CD4-positive, alpha-beta T cell treated with Interleukin-15 for 1 hour (primary cell): ENCODE measurements around the gene OR6K6.

ENCODE experiments used
- DNase-seq: peaks from one replicate; pipeline ENCODE4 v3.0.0-alpha.2; 2020

Gene OR6K6, protein sequence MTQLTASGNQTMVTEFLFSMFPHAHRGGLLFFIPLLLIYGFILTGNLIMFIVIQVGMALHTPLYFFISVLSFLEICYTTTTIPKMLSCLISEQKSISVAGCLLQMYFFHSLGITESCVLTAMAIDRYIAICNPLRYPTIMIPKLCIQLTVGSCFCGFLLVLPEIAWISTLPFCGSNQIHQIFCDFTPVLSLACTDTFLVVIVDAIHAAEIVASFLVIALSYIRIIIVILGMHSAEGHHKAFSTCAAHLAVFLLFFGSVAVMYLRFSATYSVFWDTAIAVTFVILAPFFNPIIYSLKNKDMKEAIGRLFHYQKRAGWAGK

DNA sequence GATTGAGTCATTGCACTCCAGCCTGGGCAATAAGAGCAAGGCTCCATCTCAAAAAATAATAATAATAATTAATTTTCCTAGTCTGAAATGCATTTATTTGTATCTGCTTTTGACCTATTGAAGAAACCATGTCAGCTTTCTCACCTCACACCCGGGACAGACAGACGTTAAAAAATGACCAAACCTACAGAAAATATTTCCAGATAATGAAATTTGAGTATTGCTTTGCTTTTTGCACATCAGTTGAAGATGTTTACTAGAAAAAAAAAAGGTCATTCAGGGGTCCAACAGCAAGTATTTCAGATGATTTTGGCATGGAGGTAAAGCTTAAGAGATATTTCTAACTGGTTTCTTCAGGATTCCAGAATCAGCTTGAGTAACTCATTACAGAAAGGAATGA lies at the start of gene OR6K6:
OR6K6 (plus strand) TSS at position 301 of the 400 bp plus-strand sequence. CDS start 168 bp downstream, outside the sequence.
- DNase-seq, result no peak

DNA sequence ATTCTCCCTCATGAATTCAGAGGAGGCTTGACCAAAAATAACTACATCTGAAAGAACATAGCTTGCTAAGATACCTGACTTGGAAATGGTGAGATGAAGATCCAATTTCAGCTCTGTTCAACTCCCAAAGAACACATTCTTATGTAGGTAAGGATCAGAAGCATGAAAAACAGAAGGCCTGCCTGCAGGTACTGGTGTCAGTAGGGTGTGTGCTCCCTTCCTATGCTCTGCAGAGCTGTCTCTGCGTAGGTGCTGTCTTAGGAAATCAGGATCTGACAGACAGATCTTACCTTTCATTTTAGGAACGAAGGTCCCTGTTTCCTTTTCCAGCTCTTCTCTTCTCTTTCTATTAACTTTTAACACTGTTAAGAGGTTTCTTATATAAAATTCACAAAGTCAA lies 48.4 kb upstream of the OR6K6 start:
- no peak for DNase-seq

DNA sequence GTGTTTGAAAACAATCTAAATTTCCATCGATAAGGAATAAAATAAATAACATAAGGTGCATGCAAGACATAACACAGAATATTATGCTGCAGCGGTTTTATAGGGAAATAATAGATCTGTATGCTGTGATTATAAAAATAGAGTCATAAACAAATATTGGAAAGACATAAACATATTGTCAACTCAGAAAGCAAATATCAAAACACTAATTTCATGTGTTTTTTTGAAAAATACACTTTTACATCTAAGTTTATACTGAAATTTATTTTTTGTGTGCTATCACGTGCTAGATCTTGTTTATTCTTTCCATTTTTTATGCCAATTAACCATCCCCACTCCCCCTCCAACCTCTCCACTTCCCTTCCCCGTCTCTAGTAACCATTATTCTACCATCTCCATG lies 43.4 kb upstream of the OR6K6 start:
- DNase-seq, result no peak

DNA sequence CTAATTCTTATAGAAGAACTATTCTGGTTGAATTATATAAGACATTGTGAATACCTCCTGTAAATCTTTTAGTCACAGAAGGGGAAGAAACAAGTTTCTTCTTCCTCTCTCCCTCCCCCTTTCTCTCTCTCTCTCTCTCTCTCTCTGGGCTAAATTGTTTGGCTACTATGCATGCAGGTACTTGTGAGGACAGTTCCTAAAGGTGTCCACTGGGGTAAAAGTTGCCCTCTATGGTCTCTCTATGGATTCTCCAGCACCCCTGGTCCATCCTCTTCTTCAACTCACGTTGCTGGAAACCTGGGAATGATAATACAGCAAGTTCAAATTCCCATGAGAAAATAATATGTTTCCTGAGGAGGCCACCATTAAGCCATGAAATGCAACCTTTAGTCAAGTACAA lies 39.8 kb upstream of the OR6K6 start:
- DNase-seq, result no peak

DNA sequence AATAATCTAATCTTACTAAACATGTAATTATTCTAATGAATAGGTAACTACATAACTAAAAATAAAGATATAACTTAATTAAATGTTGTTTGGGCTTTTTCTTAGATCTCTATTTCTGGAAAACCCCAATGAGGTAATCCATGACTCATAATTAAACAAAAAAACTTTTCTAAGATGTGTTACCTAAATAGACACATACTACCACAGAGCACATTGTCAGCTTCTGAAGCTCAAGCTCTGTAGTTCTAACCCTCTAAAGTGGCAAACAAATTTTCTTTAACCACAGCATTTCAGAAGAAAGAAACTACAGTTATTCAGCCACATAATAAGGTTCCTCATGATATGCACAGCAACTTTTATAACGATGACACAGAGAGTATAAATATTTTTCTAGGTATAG lies 38.2 kb upstream of the OR6K6 start:
- DNase-seq, result no peak

DNA sequence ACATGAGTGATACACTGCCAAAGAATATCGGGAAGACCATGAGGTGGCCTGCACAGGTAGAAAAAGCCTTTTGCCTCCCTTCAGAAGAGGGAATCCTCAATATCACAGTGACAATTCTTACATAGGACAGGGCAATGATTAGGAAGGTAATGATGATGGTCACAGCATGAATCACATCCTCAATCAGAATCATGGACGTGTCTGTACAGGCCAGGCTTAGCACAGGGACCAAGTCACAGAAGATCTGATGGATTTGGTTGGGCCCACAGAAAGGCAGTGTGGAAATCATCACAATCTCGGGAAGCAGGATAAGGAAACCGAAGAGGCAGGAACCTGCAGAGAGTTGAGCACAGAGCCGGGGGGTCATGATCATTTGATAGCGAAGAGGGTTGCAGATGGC lies 37.2 kb upstream of the OR6K6 start:
- DNase-seq, result no peak

DNA sequence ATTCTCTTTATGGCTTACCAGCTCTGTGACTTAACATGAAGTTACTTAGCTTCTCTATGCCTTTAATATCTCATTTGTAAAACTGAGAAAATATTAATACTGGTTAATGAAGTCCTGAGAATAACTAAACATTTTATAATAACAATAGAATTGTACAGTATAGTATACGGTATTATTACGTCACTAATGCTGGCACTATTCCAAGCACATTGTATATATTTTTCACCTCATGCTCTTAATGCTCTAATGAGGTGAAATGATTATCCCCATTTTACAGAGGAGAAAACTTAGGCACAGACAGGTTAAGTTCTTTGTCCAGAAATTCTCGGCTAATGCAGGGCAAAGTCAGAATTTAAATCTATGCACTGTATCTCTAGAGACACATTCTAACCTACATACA lies 34.9 kb upstream of the OR6K6 start:
- DNase-seq, result no peak

DNA sequence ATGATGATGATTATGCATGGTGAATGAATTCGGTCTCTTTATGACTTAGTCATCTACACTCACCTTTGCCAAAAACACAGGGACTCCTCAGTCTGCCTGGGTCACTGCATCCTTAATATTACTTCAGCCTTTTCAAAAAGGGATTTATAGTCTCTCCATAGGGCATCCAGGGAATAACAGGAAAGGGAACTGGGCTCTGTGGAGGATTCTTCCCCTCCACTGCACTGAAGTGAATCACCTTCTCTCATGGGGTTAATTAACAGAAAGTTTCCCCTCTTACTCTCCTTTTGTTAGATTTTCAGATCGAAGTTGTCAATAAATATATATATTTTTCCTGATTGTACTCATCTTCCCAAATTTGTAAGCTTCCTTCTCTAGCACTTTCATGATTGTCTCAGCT lies 33.9 kb upstream of the OR6K6 start, which contains the start of gene OR6K3:
OR6K3 (minus strand) TSS at position 101 of the 400 bp plus-strand sequence. CDS start 2,605 bp downstream, outside the sequence.
- DNase-seq, result no peak

DNA sequence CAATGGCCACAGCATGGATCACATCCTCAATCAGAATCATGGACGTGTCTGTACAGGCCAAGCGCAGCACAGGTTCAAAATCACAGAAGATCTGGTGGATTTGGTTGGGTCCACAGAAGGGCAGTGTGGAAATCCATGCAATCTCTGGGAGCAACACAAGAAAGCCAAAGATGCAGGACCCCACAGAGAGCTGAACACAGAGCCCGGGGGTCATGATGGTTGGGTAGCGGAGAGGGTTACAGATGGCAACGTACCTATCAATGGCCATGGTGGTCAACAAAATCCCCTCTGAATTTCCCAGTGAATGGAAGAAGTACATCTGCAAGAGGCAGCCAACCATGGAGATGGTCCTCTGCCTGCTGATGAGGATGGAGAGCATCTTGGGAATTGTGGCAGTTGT lies 30.1 kb upstream of the OR6K6 start:
- no peak for DNase-seq

DNA sequence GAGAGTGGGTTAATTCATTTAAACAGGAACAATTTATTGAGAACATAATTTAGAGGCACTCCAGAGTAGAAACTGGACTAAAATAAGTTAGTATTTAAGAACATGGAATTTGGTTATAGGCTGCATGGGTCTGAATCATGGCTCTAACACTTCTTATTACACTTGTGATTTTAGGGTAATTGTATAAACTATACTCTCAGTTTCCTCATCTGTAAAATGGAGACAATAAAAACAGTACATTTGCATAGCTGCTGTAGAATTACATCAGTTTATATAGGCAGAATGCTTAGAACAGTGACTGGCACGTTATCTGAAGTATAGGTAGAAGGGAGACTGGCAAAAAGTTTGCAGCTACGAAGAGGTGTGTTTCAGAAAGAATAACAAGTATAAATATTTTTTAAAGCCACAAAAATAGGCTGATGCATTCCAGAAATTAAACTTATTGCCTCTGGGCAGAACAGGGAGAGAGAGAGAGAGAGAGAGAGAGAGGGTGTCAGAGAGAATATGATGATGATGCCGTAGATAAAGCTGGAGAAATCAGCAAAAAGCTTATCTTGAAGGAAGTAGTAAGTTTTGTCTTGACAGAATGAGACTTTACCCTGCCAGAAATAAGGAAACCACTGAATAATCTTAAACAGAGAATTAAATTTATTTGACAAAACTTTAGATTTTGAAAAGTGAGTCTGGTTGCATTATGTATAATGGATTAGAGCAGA lies 25.9 kb upstream of the OR6K6 start:
- no peak for DNase-seq

DNA sequence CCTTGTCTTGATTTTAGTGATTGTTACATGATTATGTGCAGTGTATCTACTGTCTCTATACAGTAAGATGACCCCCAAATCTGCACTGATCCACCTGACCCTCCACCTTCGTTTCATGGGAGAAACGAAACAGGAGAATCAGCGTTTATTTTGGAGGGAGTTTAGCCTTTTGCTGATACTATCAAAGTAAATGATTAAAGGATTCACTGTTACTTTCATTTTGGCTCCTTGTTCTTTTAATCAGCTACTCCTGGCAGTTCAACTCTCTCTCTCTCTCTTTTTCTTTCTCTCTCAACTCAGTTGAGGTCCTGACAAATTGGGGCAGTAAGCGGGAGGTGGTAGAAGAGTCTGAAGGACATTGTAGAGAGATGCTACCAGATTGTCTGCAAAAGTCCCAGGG lies 24.1 kb upstream of the OR6K6 start:
- no peak for DNase-seq

DNA sequence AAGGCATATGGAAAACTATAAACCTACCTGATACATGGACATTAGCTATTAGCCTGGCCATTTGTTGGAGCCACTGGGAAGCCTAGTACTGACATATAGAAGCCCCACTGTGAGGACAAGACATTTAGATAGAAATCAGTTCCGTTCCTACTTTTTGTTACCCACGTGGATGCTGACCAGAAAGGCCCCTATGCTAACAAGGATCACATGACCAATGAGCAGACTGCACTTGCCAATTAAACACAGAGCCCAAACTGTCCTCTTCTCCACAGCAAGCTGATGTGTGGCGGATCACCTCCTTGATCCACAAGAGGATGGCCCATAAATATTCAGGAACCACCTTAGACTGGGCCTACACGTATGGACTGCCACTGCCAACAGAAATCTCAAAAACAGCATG lies 22.8 kb upstream of the OR6K6 start:
- DNase-seq, result no peak

DNA sequence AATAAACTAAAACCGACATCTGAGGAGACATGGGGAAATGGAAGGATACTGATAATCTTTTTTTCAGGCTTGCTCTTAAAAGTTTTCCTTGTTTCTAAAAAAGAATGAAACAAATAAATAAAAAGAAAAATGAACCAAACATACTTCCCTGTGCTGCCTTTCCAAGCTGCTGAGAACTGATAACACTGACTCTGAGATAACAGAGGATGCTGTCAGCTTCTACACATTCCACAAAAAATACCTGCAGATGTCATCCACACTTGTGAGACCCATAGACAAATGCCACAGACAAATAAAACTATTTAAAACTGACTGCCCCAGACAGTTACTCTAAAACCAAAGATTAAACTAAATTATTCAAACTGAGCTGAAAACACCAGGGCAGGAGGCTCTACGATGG lies 22.0 kb upstream of the OR6K6 start:
- DNase-seq, result no peak

DNA sequence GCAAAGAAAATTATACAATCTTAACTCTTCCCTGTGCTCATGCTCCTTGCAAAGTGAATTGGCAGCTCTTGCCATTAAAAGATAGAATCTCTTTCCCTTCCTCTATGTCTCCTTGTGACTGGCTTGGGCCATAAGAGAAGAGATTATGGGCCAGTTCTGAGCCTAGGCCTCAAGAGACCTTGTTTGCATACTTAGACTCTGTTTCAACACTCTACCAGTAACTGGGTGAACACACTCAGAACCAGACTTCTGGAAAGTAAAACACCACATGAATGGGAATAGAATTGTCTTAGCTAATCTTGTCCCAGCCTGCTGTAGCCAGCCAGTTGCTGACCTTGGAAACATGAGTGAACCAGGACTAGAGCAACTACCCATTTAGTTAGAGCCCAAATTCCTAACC lies 18.7 kb upstream of the OR6K6 start:
- DNase-seq, result no peak

DNA sequence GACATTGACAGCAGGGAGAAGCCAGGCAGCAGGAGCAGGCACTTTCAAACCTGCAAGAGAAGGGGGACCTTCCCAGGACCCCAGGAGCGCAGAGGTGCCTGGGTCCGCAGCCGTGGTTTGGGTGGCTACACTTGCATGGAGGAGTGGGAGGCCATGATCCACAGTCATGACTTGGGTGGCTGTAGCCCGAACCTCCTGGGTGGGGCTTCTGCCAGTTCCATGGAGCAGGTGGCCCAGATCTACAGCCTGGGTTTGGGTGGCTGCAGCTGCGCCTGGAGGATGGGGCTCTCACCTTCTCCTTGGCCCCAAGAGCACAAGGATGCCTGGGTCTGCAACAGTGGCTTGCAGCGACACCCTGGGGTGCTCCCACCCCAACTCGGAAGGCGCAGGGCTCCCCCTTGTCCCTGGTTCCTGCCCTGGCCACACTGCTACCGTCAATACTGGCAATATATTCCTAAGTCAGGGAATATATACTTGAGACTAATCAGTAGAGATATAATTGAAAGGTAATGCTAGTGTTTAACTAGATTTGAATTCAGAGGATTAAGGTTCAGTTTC lies 2.3 kb upstream of the OR6K6 start:
- DNase-seq, result no peak

DNA sequence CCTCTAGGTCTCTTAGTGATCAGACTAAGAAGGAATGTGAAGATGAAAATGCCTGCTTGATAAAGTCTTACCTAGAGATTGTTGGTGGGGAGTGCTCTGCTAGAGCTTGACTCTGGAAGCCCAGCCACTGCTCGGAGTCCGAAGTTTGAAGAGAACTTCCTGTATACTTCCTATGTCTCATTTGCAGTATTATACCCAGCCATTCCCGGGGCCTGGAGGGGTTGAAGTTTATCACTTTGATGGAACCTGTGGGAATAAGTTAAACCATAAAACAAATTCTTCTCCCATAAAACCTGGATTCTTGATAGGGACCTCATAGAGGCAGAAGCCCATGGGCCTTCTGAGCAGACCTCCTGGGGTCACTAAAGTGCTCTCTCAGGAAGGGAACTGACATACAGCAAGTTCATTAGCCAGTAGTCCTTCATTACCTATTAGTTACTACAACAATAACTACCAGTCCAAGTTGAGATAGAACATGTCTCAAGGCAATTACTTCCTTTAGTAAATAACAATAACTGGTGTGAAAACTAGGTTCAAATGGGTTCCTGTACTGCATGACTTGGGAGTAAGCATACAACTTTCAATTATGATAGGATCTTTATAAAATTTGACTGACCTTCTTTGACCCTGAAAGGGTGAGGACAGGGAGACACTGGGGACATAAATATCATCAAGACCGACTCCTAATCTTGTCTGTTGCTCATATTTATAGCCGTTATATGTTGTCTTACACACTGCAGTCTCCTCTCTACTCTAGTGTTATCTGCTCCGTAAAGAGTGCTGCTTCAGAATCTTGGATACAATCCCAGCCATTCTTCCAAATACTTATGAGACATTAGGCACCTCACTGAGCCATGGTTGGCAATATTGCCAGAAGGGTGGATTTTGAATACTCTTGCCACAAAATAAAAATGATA lies 17.7 kb downstream of the OR6K6 start, which contains the start of gene OR6N1:
OR6N1 (minus strand) TSS at position 246 of the 917 bp plus-strand sequence. CDS start 5,513 bp downstream, outside the sequence.
- no peak for DNase-seq

DNA sequence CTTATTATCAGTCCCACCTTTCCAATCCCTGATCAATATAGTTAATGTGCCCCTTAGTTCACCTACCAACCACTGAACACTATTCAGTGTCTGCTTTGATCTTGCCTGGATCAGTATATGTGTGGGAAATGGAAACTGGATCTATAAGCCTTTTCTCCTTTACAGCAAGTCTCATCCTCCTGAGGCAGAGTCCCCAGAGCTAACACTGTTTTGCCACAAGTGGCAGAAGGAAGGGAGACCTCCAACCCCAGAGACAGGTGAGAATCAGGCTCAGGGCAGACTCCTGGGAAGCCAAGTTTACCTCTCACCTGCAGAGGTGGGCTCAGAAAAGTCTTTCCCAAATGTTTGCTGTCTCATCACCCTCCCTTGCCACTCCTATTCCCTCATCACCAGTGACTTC lies 26.6 kb downstream of the OR6K6 start, which contains the start of gene OR6N2:
OR6N2 (minus strand) TSS at position 101 of the 400 bp plus-strand sequence. CDS start 3,569 bp downstream, outside the sequence.
- DNase-seq, result no peak

DNA sequence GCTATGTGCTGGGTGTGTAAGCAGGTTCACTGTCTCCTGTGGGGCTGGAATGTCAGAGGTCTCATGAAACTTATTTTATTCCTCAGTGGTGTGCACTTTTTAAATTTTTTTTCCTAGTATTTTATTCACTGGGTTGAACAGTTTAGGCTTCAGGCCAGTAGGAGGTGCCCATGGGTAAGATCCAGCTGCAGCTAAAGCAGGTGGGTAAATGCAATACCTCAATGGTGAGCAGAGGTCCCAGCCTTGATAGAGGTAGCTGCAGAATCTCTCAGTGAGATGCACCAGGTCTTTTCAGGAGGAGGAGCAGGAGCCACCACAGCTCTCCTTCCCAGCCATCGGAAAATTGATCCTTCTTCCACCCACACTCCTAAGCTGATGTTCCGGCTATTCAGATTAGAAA lies 39.1 kb downstream of the OR6K6 start:
- DNase-seq, result no peak

DNA sequence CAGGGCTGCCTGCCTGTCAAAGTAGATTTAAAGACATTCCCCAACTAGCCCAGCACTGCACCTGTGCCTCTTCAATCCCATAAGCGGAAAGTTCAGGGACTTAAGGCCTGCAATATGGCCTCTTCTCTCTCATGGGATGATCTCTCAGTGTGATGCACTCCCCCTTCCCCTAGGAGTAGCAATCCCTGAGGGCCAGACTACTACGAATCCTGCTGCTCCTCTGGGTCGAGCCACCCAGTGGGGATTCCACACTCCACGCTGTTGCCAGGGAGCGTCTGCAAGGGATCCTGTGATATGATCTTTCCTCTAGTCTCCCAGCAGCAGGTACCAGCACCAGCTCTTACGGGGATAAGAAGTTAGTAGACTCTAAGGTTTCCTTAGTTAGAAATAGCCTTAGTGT lies 39.7 kb downstream of the OR6K6 start:
- DNase-seq, result no peak

DNA sequence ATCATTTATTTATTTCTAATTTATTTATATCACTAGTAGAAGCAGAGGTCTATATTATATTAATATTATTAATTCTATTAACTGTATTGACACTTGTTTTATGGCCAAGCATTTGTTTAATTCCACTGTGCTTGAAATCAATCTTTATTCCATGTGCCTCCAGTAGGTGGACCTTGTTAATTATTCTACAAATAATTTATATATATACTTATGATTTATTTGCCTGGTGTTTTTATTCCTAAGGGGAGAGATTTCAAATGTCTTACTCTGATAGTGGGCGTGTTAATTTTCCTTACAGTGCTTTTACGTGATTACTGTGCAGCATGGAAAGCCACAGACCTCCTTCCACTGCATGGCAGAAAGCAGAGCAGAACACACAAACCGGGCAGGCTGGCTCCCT lies 44.0 kb downstream of the OR6K6 start:
- no peak for DNase-seq

DNA sequence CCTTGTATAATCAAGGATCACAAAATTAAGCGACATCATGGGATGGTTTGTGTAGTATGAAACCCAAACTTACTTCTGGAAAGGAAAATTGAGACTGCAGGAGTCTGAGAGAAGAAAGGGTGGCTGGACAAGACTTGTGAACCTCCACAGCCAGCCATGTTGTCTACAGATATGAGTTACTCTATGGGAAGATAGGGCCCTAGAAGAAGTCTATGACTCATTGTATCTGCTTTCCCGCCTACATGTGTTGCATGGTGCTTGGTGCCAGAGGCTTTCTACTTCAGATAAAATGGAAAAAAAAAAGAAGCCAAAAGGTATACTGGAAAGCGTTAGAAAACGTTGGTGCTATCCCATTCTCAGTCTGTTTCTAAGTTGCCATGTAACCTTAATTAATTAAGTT lies 45.2 kb downstream of the OR6K6 start:
- no peak for DNase-seq

DNA sequence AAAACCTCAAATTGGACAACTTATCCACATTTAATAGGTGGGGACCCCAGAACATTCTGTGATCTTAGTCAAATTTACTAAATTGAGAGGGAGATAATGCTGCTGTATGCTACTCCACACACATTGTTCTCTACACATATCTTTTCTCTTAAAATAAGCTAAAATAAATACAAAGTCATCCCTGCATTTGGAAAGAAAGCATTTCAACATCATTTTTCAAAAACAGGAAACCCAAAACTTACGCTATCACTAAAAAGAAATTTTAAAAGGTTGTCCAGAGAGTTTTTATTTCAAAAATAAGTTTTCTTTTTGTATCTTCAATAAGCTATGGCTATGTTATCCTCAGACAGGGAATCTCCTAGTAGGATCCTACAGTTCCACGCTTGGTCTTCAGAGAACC lies 46.0 kb downstream of the OR6K6 start:
- DNase-seq, result no peak

DNA sequence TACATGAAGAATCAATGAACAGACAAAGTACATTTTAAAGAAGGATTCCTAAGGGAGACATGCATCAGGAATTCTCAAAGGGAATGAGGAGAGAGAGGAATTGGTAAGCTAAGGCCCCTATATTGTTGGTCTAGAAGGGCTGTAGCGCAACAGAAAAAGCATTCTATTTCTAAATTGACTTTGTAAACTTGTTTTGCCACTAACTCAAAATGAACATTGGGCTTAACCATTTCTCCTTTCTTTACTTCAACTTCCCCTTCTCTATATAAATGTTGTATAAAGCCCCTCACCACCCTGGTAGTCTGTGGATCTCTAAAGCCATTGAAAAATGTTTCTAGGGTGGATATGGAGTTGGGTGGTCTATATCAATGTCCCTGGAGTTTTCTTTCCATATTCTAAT lies 46.9 kb downstream of the OR6K6 start:
- no peak for DNase-seq
